CD4-positive, alpha-beta T cell treated with Interleukin-15 for 4 hours (primary cell): ENCODE data around the gene NOXO1.
"Not testable (repeated sequence)": the region's sequence is repeated elsewhere in the genome, so short reads cannot be mapped to it uniquely, and the experiment has no call there.

ENCODE experiments used
- DNase-seq: peaks from one replicate; pipeline ENCODE4 v3.0.0-alpha.2; 2020; ENCODE audit warnings: low spot score

The NOXO1 gene

DNA sequence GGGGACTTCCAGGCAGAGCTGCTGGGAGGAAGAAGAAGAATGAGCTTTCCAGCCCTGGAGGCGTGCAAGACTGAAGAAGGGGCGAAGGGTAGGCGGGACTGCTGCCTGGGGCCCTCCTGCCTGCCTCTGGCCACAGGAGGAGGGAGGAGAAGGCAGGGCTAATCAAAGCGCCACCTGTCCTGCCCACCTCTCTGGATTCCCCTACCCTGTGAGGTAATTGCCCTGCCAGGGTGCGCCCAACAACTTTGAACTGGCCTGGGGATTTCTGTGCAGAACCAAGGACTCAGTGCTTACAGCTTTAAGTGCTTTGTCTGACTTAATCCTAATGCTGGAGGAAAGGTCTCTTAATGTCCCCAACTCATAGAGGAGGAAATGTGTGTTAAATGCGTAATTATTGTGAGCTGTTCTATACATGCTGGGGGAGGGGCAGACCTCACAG, at the start of gene NOXO1:
Gene NOXO1, minus strand, starts transcription at position 72 of the 439 bp plus-strand sequence. CDS start 290 bp downstream, outside the sequence.
- no peak for DNase-seq

DNA sequence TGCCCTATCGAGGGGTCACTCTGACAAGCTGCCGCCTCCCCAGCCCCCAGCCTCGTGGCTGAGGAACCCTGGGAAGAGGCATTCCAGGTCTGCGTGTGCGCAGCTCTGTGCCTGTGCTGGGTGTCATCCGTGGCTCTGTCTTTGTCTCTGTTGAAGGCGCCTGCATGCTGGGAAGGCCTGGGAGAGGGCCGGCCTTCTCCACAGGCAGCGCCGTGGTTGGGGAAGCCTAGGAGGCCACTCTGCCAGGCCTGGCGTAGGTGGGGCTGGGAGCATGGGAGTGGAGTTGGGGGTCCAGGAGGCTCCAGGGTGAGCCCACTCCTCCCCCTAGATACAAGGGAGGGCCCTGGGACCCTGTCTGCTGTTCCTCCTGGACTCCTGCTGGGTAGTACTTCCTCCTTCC, 48.8 kb upstream of the NOXO1 start:
- no peak for DNase-seq

DNA sequence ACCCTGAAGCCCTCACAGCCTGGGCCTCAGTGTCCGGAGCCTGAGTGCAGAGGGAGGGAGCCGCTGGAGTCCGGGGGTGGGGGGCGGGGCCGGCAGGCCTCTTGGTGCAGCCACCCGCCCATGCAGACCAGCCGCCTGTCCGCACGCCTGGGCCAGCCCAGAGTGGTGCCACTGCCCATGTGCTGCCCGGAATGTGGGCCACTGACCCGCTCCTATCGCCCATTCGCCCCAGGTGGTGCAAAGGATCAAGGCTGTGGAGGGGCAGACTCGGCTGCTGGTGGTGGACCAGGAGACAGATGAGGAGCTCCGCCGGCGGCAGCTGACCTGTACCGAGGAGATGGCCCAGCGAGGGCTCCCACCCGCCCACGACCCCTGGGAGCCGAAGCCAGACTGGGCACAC, 48.1 kb upstream of the NOXO1 start:
- no peak for DNase-seq

GRCh38 chr16:2028620-2029220, 47.5 kb upstream of the NOXO1 start:
- no peak for DNase-seq

GRCh38 chr16:2028146-2028545, 46.9 kb upstream of the NOXO1 start:
- no peak for DNase-seq

DNA sequence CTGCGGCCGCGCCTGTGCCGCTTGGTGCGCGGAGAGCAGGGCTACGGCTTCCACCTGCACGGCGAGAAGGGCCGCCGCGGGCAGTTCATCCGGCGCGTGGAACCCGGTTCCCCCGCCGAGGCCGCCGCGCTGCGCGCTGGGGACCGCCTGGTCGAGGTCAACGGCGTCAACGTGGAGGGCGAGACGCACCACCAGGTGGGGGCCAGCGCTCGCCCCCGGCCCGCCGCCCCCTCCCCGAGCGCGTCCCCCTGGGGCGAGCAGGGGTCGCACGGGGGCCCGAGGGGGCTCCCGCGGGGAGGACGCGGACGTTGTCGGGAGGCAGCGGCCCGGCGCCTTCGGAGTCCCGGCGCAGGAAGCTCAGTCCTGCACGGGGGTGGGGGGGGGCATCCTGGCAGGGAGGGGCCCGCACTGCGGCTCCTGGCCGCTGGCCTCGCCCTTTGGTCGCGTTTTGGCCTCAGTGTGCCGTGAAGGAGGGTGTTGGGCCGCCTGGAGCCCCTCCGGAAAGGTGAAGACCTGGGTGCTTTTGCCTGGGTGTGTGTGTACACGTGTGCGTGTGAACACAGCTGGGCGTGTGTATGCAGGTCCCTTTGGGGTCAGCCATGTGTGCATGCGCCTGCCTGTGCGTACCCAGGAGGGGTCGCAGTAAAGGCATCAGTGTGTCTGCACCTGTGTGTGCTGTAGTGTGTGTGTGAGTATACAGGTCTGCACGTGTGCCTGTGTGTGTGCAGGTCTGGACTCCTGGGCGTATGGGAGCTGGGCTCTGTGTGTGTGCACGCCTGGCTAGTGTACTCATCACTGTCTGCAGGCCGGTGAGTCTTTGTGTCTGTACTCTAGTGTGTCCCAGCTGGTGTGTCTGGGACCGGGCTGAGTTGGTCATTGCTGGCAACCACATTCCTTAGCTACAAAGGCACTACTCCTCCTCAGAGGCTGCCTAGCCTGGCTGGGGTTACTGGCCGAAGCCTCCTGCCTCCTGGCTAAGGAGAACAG, 46.0 kb upstream of the NOXO1 start:
- no peak for DNase-seq

- DNase-seq: peak; percentile 24
These were observed 45.3 kb upstream of the NOXO1 start, which contains the start of gene NHERF2 for GRCh38 chr16:2026461-2027023. Gene NHERF2 (plus strand): TSS chr16:2026902. CDS start chr16:2027006, 104 bp downstream.

DNA sequence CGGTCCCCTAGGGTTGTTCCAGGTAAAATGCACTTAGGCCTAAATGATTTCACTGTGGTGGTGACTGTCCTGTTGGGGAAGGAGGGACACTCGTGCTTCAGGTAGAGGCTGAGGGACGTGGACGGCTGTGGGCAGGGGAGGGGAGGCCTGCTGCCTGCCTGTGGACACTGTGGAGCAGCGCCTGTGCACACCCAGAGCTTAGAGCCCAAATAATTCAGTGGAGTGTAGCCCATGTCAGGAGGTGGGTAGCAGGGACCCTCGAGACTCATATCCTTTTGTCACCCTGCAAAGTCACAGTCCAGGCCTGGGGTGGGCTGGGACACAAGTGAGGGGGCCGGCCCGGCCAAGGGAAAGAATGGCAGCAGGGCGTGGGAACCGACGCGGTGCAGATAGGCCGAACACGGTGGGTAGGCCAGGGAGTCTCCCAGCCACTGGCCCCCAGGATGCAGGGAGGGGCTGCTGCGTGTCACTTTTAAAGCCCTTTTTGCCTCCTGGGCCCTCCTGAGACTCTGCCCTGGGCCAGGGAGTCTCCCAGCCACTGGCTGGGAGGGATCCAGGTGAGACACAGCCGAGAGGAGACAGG, 44.7 kb upstream of the NOXO1 start:
- no peak for DNase-seq

- DNase-seq: no peak
These were observed 44.0 kb upstream of the NOXO1 start for GRCh38 chr16:2025251-2025650.

DNA sequence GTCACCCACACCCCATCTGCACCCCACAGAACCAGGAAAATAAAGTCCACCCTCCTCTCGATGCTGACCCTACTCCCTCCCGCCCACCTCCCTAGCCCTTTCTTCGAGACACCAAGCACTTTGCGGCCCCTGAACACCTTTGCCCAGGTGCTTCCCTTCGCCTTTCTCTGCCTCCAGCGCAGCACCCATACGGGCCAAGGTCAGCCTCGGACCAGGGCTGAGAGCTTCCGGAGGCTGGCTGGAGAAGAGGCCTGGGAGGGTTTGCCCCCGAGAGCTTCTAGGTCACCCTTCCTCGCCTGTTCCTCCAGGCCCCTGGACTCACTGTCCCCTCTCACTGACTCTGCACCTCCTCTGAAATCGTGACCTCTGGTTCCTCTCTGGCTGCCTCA, 42.8 kb upstream of the NOXO1 start:
- no peak for DNase-seq

- peak; percentile 94 for DNase-seq
These were observed 42.1 kb upstream of the NOXO1 start for GRCh38 chr16:2023092-2024031.

- no peak for DNase-seq
These were observed 41.4 kb upstream of the NOXO1 start for GRCh38 chr16:2022723-2023091.

DNA sequence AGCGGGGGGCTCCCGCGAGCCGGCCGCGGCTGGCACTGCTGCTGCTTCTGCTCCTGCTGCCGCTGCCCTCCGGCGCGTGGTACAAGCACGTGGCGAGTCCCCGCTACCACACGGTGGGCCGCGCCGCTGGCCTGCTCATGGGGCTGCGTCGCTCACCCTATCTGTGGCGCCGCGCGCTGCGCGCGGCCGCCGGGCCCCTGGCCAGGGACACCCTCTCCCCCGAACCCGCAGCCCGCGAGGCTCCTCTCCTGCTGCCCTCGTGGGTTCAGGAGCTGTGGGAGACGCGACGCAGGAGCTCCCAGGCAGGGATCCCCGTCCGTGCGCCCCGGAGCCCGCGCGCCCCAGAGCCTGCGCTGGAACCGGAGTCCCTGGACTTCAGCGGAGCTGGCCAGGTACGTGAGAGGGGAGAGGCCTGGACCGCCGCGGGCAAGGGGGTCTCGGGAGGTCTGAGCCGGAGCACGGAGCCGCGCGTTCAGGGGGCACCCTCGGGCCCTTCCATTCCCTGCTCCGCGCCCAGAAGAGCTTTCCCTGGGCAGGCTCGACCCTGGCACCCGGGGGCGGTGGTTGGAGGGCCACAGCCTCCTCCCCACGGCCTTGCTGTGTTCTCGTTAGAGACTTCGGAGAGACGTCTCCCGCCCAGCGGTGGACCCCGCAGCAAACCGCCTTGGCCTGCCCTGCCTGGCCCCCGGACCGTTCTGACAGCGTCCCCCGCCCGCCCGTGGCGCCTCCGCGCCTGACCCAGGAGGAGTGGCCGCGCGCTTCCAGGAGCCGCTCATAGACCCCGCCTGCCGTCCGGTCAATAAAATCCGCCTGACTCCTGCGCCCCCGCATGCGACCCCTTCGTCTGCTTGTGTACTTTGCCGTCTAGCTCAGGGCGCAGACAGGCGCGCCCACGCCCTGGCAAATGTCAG, 38.9 kb upstream of the NOXO1 start:
- DNase-seq: no peak

DNA sequence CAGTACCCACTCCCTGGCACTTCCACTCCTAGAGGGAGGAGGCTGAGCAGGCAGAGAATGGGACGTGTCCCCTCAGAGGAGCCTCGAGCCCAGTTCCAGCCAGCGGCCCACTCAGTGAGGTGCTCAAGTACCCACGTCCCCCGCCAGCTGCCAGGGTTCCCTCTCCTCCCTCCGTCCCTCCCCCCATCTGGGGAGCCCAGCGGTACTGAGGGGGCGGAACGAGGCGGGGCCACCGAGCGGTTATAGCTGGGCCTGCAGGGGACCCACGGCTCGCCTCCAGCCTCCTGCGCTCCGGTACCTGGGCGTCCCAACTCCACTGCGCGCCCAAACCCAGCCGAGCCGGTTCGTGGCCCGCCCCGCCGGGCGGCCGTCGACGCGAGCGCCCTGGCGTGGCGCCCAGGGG, 38.2 kb upstream of the NOXO1 start, which contains the start of gene NPW:
Gene NPW, plus strand, starts transcription at position 268 of the 403 bp plus-strand sequence.
- DNase-seq: no peak

- no peak for DNase-seq
These were observed 35.2 kb upstream of the NOXO1 start for GRCh38 chr16:2016407-2016922.

DNA sequence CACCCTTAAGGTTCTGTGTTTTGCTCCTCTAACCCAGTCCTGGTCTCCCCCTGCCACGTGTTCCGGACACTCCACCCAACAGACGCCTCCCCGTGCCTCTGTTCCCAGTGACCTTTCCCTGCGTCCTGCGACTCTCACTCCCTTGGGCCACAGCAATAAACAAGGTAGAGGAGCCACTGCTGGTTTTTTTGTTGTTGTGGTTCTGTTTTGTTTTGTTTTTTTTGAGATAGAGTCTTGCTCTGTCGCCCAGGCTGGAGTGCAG, 34.6 kb upstream of the NOXO1 start:
- DNase-seq: no peak

GRCh38 chr16:2015117-2015946, 34.1 kb upstream of the NOXO1 start:
- DNase-seq: no peak

DNA sequence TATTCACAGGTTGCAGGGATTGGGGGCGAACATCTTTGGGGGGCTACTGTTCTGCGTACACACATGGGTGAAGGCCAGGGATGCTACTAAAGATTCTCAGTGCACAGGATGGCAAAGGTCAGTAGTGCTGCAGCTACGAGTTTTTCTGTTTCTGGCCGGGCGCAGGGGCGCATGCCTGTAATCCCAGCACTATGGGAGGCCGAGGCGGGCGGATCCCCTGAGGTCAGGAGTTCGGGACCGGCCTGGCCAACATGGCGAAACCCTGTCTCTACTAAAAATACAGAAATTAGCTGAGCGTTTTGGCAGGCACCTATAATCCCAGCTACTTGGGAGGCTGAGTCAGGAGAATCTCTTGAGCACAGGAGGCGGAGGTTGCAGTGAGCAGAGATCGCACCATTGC, 32.3 kb upstream of the NOXO1 start:
- no peak for DNase-seq

DNA sequence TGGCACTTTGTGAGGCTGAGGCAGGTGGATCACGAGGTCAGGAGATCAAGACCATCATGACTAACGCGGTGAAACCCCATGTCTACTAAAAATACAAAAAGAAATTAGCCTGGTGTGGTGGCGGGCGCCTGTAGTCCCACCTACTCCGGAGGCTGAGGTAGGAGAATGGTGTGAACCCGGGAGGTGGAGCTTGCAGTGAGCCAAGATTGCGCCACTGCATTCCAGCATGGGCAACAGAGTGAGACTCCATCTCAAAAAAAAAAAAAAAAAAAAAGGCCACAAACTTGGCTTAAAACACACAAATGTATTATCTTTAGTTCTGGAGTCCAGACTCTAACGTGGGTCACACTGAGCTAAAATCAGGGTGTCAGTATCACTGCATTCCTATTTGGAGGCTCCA, 30.5 kb upstream of the NOXO1 start:
- not testable (repeated sequence) for DNase-seq
